Left renal cortex interstitium (tissue), 4 donors: ENCODE data around the gene GCAT. TPM values are rescaled to one million over a fixed set of nuclear protein-coding genes. Genes with fewer than 3 reads are reported as not detected.

Source experiments
- DNase-seq, 4 donors: peaks; one replicate each; pipeline ENCODE4 v3.0.0-alpha.2; 2013; ENCODE audit warnings: low read depth in 4 of 4, low spot score in 2 of 4, missing footprints in 1 of 4
- polyA plus RNA-seq, 4 donors: library from polyadenylated mRNA; unstranded; fragments of 120-200 nt; gene quantifications; one replicate each; pipeline ENCODE4 v1.2.1, GENCODE V29; 2013; ENCODE audit not compliant: insufficient read length in 4 of 4

The GCAT gene
- polyA plus RNA-seq, 4 donors: 11.5 to 18.1 (median 15.5) TPM

GRCh38 chr22:37831472-37831871 is 23.7 kb downstream of the GCAT start:
- no peak for DNase-seq

GRCh38 chr22:37832022-37832857 is 24.5 kb downstream of the GCAT start:
- DNase-seq: no peak

DNA sequence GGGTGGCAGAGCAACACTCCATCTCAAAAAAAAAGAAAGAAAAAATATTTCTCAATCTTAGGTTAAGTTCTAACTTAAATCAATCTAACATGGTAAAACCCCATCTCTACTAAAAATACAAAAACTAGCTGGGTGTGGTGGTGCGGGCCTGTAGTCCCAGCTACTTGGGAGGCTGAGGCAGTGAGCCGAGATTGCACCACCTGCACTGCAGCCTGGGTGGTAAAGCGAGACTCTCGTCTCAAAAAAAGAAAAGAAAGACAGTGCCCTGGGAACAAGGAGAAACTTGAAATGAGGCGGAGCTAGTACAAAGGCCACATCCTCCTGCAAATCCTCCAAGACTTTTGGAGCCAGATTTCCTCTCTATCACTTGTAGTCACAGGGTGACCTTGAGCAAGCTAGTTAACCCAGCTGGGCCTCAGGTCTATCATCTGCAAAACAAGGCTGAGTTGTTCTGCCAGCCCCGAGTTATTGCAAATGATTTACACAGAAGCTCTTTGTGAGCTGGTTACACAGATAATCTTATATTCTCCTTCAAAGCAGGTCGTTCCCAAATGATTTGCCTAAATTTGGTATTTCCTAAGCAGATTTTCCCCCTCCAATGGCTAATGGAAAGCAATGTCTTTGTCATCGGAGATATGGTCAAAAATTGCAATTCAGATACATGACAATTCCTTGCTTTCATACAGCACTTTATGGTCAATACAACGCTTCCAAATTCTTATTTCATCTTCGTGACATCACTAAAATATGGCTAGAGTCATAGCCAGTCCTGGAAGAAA is 34.5 kb downstream of the GCAT start:
- no peak for DNase-seq

- DNase-seq: no peak
These were observed 36.0 kb downstream of the GCAT start for GRCh38 chr22:37843741-37844089.

GRCh38 chr22:37844904-37845329 is 37.2 kb downstream of the GCAT start:
- DNase-seq: no peak

DNA sequence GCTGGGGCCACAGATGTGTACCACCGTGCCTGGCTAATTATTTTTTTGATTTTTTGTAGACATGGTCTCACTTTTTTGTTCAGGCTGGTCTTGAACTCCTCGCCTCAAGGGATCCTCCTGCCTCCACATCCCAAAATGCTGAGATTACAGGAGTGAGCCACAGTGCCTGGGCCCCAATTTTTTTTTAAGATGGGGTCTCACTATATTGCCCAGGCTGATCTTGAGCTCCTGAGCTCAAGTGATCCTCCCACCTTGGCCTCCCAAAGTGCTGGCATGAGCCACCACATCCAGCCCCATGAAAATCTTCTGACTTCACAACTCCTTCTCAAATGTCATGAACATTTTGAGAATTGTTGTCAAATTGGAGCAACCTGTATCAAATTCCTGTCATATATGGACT is 38.7 kb downstream of the GCAT start:
- DNase-seq: no peak

DNA sequence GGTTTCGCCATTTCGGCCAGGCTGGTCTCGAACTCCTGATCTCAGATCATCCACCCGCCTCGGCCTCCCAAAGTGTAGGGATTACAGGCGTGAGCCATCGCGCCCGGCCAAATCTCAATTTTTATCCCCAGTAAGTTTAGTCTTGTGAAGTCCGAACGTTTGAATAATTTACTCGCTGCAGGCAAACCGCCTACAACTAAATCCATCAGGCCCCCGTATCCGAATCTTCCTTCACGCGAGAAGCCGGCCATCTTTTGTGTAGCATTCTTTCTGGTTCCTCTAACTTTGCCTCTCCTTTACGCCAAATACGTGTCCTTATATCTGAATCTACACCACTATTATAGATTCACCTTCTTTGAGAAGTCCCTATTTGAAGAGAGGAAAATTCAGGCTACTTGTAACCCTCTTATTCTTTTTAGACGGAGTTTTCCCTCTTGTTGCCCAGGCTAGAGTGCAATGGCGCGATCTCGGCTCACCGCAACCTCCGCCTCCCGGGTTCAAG is 40.9 kb downstream of the GCAT start:
- no peak for DNase-seq

DNA sequence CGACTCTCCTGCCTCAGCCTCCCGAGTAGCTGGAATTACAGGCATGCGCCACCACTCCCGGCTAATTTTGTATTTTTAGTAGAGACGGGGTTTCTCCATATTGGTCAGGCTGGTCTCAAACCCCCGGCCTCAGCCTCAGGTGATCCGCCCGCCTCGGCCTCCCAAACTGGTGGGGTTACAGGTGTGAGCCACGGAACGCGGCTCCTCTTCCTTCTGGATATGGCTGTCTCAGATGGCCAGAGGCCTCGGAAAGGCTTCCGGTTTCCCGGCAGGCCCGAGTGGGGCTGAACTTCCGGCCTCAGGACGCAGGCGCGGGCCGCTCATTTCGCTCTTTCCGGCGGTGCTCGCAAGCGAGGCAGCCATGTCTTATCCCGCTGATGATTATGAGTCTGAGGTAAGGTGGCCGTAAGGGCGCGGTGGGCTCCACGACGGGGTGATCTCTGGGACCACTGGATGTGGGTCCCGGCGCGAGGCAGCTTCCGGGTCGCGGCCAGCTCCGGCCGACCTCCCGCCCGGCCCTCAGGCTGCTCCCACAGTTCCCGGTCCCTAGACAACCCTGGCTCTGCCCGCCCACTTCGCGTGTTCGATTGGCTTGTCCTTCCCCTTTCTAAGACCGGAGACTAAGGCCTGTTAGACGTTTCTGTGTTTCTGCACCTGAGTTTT is 41.5 kb downstream of the GCAT start, which contains the start of gene EIF3L:
EIF3L (plus strand) TSS at position 331 of the 663 bp plus-strand sequence; CDS start at position 362, 31 bp downstream.
- DNase-seq: peak in 3 of 4 donors; percentile 76 to 85 (median 84)

DNA sequence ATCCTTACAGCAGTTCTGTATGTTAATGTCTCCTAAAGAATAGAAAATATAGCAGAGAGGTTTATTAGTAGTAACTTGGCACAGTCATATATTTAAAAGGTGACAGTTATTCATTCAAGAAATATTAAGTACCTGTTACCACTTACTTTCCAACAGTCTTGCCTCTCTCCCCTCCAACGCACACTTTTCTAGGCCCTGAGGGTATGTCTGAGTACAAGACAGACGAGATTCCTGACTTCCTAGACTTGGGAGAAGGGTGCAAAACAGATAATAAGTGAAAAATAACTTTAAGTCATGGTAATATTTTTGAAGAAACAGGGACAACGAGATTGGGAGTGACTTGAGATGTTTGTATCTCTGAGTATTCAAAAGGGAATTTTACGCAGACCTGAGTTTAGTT is 43.1 kb downstream of the GCAT start:
- DNase-seq: no peak

GRCh38 chr22:37852418-37852817 is 44.7 kb downstream of the GCAT start:
- no peak for DNase-seq

- DNase-seq: no peak
These were observed 47.2 kb downstream of the GCAT start for GRCh38 chr22:37854946-37855345.

- no peak for DNase-seq
These were observed 47.7 kb downstream of the GCAT start for GRCh38 chr22:37855462-37855861.

GRCh38 chr22:37860796-37861421 is 53.2 kb downstream of the GCAT start:
- DNase-seq: no peak

GRCh38 chr22:37862570-37863325 is 55.0 kb downstream of the GCAT start:
- DNase-seq: no peak

GRCh38 chr22:37865510-37865909 is 57.8 kb downstream of the GCAT start:
- no peak for DNase-seq

Other genes with a start within 250 kb of the GCAT start
- 10 to 100 TPM; 35.5 to 81.5 (median 52.2) TPM for gene CDC42EP1, start 247.5 kb upstream of the GCAT start, polyA plus RNA-seq
- 10 to 100 TPM; 28.3 to 39.0 (median 32.8) TPM for gene LGALS2, start 227.8 kb upstream of the GCAT start, polyA plus RNA-seq
- gene GGA1, start 199.1 kb upstream of the GCAT start, polyA plus RNA-seq: 10 to 100 TPM; 38.4 to 79.0 (median 61.9) TPM
- gene SH3BP1, start 168.3 kb upstream of the GCAT start, polyA plus RNA-seq: 10 to 100 TPM; 19.8 to 24.8 (median 22.3) TPM
- 10 to 100 TPM; 16.7 to 22.7 (median 18.4) TPM for gene PDXP, start 149.2 kb upstream of the GCAT start, polyA plus RNA-seq
- gene LGALS1, start 132.3 kb upstream of the GCAT start, polyA plus RNA-seq: 100 to 1,000 TPM; 370 to 614 (median 396) TPM
- gene NOL12, start 121.6 kb upstream of the GCAT start, polyA plus RNA-seq: 10 to 100 TPM; 17.2 to 27.0 (median 23.9) TPM
- 10 to 100 TPM; 63.9 to 92.2 (median 79.9) TPM for gene TRIOBP, start 110.9 kb upstream of the GCAT start, polyA plus RNA-seq
- gene GALR3, start 15.4 kb downstream of the GCAT start, polyA plus RNA-seq: under 1 TPM in 1 of 4 donors, not detected in 3; 0.14 TPM
- 10 to 100 TPM; 21.4 to 33.0 (median 29.8) TPM for gene ANKRD54, start 36.4 kb downstream of the GCAT start, polyA plus RNA-seq
- gene EIF3L, start 41.5 kb downstream of the GCAT start, polyA plus RNA-seq: 1,000 to 10,000 TPM in 2 of 4 donors, 100 to 1,000 TPM in 2; 872 to 1,137 (median 1,004) TPM
- gene MICALL1, start 98.4 kb downstream of the GCAT start, polyA plus RNA-seq: 10 to 100 TPM; 28.3 to 32.4 (median 30.1) TPM
- gene C22orf23, start 145.7 kb downstream of the GCAT start, polyA plus RNA-seq: 1 to 10 TPM; 4.2 to 5.8 (median 5.1) TPM
- 10 to 100 TPM; 69.0 to 86.8 (median 73.5) TPM for gene POLR2F, start 145.8 kb downstream of the GCAT start, polyA plus RNA-seq
- 1 to 10 TPM; 1.0 to 2.1 (median 1.2) TPM for gene SOX10, start 176.6 kb downstream of the GCAT start, polyA plus RNA-seq
- 10 to 100 TPM; 25.5 to 46.4 (median 39.2) TPM for gene PICK1, start 249.5 kb downstream of the GCAT start, polyA plus RNA-seq